Thoracic aorta (tissue), 2 donors: ENCODE measurements around the gene TMED5. TPM values are rescaled to one million over a fixed set of nuclear protein-coding genes. Genes with fewer than 3 reads are reported as not detected.

Experiments
- ATAC-seq: fragments of 150-250 bp; one replicate; pipeline ENCODE4 v1.8.0; 2017; ENCODE audit warnings: low read depth; ENCODE audit not compliant: insufficient number of reproducible peaks, low FRiP score
- DNase-seq: peaks from one replicate; pipeline ENCODE4 v3.0.0-alpha.2; 2020; ENCODE audit warnings: low spot score
- H3K27ac ChIP-seq, 2 donors: fragments of 200-600 bp; sonication (generic); 1 replicate in 1 of 2; 2 replicates in 1 of 2; pipeline ENCODE4 v1.5.1; 2016; ENCODE audit warnings: mild to moderate bottlenecking in 2 of 2, moderate library complexity in 2 of 2
- H3K27me3 ChIP-seq: fragments of 200-600 bp; sonication (generic); replicated peaks from 2 replicates; pipeline ENCODE4 v1.6.0; 2016; ENCODE audit warnings: mild to moderate bottlenecking; ENCODE audit not compliant: insufficient read depth
- H3K36me3 ChIP-seq: fragments of 200-600 bp; sonication (generic); one replicate; pipeline ENCODE4 v1.5.1; 2016
- H3K4me1 ChIP-seq, 2 donors: fragments of 200-600 bp; sonication (generic); 1 replicate in 1 of 2; 2 replicates in 1 of 2; pipeline versions ENCODE4 v1.5.1 to v1.6.0; 2016; ENCODE audit warnings: low read depth in 2 of 2, mild to moderate bottlenecking in 1 of 2; ENCODE audit not compliant: control insufficient read depth in 1 of 2
- H3K4me3 ChIP-seq: fragments of 200-600 bp; sonication (generic); 2 replicates; pipeline ENCODE4 v1.5.1; 2016; ENCODE audit warnings: mild to moderate bottlenecking
- H3K9me3 ChIP-seq: fragments of 200-600 bp; sonication (generic); 2 replicates; pipeline ENCODE4 v1.5.1; 2016
- total RNA-seq, 2 donors: library from RNA; depleted of rRNA; stranded (reverse); fragments of >200 nt; gene quantifications; one replicate each; pipeline versions ENCODE4 v1.1.0 to v1.2.3, GENCODE V29; 2016
- TF ChIP-seq, protein P1 (sequence below): fragments of 200-600 bp; sonication (generic); IDR thresholded peaks from one replicate; pipeline ENCODE4 v1.5.1; 2019; ENCODE audit warnings: antibody characterized with exemption

The TMED5 gene
- total RNA-seq, 2 donors from 2014 or later = 45.2 to 93.3 TPM

DNA sequence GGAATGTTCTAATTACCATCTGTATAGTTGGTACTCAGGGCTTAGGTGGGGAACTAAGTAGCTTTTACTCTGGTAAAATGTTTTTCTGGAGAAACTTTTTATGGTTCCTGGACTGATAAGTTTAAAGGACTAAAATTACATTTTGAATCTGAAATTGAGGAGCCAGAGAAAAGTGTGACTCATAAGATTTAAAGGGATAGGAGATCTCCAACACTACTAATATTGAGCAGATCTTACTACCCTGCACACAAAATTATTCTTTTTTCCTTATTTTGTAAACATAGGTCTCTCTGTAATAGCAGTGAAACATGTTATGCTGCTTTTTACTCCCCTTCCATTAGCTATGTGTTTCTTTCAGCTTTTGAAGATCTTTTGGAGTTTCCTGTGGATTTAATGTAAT lies 68.7 kb downstream of the TMED5 start:
- H3K27me3 ChIP-seq = no peaks in the 10 kb centered on the region
- no peak for DNase-seq
- no peaks in the 10 kb centered on the region for H3K36me3 ChIP-seq
- H3K9me3 ChIP-seq = no peaks in the 10 kb centered on the region
- no peak for ATAC-seq
- TF ChIP-seq, protein P1, sequence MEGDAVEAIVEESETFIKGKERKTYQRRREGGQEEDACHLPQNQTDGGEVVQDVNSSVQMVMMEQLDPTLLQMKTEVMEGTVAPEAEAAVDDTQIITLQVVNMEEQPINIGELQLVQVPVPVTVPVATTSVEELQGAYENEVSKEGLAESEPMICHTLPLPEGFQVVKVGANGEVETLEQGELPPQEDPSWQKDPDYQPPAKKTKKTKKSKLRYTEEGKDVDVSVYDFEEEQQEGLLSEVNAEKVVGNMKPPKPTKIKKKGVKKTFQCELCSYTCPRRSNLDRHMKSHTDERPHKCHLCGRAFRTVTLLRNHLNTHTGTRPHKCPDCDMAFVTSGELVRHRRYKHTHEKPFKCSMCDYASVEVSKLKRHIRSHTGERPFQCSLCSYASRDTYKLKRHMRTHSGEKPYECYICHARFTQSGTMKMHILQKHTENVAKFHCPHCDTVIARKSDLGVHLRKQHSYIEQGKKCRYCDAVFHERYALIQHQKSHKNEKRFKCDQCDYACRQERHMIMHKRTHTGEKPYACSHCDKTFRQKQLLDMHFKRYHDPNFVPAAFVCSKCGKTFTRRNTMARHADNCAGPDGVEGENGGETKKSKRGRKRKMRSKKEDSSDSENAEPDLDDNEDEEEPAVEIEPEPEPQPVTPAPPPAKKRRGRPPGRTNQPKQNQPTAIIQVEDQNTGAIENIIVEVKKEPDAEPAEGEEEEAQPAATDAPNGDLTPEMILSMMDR = no peak
- H3K4me3 ChIP-seq = peak overlapping the region; percentile 18
- peaks cover 17 to 18% of the 10 kb centered on the region in 2 donors for H3K4me1 ChIP-seq
- H3K27ac ChIP-seq = peak overlapping the region in 1 of 2 donors; percentile 59

DNA sequence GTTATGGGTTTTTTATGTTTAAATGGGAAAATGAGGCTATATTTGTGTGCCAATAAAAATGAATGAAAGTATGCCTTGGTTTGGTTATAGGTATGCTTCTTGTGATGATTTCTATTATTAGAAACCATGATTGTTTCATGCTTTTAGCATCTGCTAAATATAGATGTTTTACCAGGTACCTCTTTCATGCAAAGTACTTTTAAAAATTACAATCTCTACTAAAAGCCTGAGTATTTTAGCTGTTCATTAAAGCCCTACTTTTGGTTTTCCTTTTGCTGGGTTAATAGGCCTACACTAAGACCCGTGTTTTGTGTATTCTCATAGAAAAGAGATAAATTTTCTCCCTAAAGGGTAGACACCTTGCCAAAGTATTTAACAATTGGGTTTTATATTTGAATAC lies 69.1 kb downstream of the TMED5 start:
- ATAC-seq (no peak), DNase-seq (no peak)
- Histone ChIP-seq H3K4me1 (peaks cover 17 to 18% of the 10 kb centered on the region in 2 donors), H3K36me3 (no peaks in the 10 kb centered on the region), H3K27me3 (no peaks in the 10 kb centered on the region), H3K9me3 (no peaks in the 10 kb centered on the region), H3K4me3 (no peak overlapping the region), H3K27ac (peak overlapping the region in 1 of 2 donors; percentile 59)
- TF ChIP-seq, protein P1 = no peak

DNA sequence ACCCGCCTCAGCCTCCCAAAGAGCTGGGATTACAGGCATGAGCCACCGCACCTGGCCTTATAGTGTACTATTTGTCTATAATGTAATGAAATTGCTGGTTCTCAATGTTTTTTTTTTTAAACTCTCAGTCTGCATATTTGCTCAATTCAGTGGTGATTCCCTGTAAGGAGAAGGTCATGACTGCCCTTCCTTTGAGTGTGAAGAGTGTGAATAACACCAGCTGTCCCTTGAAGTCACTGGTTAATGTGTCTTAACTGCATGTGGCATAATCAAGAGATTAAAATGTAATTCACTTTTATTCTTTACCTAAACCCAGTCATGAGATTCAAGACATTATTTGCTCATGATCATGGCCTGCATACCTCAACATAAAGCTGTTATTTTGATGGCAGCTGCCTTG lies 70.6 kb downstream of the TMED5 start:
- H3K36me3 ChIP-seq = no peaks in the 10 kb centered on the region
- TF ChIP-seq, protein P1 = no peak
- H3K4me1 ChIP-seq = peaks cover 17 to 18% of the 10 kb centered on the region in 2 donors
- H3K9me3 ChIP-seq = no peaks in the 10 kb centered on the region
- H3K27ac ChIP-seq = no peak overlapping the region
- ATAC-seq (no peak), DNase-seq (no peak)
- H3K27me3 ChIP-seq = no peaks in the 10 kb centered on the region
- H3K4me3 ChIP-seq = no peak overlapping the region

DNA sequence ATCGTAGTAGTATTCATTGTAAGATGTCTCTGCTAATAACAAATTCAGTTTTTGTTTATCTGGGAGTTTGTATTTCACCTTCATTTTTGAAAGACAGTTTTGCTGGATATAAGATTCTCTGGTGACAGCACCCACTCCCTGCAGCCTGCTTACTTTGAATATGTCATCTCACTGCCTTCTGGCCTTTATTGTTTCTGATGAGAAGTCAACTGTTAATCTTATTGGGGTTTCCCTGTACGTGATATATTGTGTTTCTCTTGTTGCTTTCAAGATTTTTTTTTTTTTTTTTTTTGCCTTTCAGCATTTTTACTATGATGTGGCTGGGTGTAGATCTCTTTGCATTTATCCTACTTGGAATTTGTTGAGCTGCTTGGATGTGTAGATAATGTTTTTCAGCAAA lies 71.9 kb downstream of the TMED5 start:
- H3K4me1 ChIP-seq = peaks cover 17 to 18% of the 10 kb centered on the region in 2 donors
- H3K36me3 ChIP-seq = no peaks in the 10 kb centered on the region
- ATAC-seq (no peak), DNase-seq (no peak)
- H3K27ac ChIP-seq = no peak overlapping the region
- no peaks in the 10 kb centered on the region for H3K9me3 ChIP-seq
- TF ChIP-seq, protein P1 = no peak
- H3K27me3 ChIP-seq = no peaks in the 10 kb centered on the region
- no peak overlapping the region for H3K4me3 ChIP-seq

DNA sequence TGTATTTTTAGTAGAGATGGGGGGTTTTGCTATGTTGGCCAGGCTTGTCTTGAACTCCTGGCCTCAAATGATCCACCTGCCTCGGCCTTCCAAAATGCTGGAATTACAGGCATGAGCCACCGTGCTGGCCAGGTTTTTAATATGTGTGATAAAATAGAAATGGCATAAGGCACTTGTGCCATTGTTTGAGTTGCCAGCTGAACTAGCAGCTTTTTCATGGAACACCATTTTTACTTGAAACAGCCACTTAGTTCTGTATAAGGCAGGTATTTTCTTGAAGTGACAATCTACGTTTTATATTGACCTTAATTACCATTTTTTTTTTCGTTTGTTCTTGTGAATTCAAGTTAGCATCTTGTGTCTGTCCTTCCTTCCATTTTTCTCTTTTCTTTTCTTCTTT lies 72.8 kb downstream of the TMED5 start:
- Histone ChIP-seq H3K9me3 (no peaks in the 10 kb centered on the region), H3K4me1 (peaks cover 17 to 18% of the 10 kb centered on the region in 2 donors), H3K27me3 (no peaks in the 10 kb centered on the region), H3K36me3 (no peaks in the 10 kb centered on the region), H3K4me3 (no peak overlapping the region), H3K27ac (no peak overlapping the region)
- no peak for ATAC-seq
- DNase-seq = no peak
- TF ChIP-seq, protein P1 = no peak
